NCI-H2029 treated with DMSO at 0.1 percent for 48 hours (cell line): ENCODE data around the gene PEX11G.

ENCODE experiments used
- DNase-seq: peaks from one replicate; lab custom pipeline; 2025; lab: John Stamatoyannopoulos, UW

The PEX11G gene

GRCh38 chr19:7494416-7495098, 5.7 kb upstream of the PEX11G start:
- no peak for DNase-seq

DNA sequence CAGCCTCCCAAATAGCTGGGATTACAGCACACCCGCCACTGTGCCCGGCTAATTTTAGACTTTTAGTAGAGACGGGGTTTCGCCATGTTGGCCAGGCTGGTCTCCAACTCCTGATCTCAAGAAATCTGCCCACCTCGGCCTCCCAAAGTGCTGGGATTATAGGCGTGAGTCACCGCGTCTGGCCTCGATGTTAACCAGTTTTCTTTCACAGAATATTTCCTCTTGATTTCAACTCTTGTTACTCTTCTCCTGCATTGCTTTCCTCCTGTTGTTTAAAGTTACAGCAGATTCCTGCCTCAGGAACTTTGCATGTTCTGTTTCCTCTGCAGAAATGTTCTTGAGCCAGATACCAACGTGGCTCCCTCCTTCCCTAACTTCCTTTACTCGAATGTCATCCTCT, 3.7 kb upstream of the PEX11G start:
- no peak for DNase-seq

GRCh38 chr19:7492142-7492541, 3.3 kb upstream of the PEX11G start:
- no peak for DNase-seq

DNA sequence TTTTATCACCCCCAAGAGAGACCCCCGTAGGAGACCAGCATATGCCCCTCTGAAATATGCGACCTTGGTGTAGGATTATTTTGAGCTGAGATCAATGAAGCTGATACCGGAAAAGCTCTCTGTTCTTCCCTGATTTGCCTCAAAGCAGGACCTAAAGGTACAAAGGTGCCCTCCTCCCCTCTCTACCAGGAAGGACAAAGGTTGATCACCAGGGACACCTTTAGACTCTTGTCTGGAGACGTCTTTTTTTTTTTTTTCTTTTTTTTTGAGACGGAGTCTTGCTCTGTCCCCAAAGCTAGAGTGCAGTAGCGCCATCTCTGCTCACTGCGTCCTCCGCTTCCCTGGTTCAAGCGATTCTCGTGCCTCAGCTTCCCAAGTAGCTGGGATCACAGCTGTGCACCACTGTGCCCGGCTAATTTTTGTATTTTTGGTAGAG, 792 bp upstream of the PEX11G start:
- no peak for DNase-seq

- no peak for DNase-seq
Observed at GRCh38 chr19:7486923-7487322, 1.9 kb downstream of the PEX11G start.

GRCh38 chr19:7483720-7484201, 5.1 kb downstream of the PEX11G start:
- no peak for DNase-seq

GRCh38 chr19:7482584-7483439, 6.0 kb downstream of the PEX11G start:
- peak; percentile 7 for DNase-seq

- no peak for DNase-seq
Observed at GRCh38 chr19:7480970-7481255, 7.9 kb downstream of the PEX11G start.

DNA sequence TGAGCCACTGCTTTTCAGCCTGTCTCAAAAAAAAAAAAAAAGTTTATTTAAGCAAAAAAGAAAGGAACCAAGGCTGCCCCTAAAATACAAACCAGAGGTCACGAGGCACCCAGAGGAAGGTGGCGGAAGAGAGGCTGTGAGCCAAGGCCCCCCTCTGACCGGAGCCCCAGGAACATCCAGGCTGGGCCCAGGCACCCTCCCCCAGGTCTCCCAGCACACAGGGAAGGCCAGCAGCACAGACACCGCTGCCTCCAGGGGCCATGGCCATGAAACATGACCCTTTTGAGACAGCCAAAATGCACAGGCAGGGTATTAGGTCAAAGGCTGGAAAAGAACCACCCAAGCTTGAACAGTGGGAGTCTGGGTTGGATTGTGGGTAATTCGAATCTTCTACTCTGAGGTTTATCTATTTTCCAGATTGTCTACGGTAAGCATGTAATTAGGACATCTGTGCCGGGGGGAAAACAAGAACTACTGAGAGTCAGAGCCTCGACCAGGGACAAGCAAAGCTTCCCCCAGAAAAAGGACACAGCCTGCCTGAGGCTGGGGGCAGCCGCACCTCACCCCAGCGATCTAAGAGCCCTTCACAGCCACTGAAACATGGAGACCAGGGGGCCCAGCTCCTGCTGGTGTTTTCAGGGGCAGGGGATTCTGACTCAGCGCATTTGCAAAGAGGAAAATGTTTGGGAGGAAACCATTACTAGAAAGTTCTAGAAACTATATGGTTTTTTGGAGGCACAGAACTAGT, 8.4 kb downstream of the PEX11G start:
- no peak for DNase-seq

DNA sequence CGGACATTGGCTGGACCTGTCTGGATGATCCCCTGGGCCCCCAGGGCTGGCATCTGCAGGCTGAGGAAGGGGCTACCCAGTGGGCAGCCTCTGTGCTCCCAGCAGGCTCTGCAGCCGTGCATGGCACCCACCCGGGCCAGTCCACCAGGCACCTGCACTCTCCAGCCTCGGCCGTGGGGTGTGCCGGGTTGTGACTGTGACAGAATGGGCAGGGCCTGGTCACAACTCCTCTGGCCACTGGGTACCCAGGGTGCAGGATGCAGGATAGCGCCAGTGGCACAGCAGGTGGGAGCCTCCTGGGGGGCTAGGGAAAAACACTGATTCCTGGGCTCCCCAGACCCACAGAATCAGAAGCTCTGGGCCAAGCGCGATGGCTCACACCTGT, 10.0 kb downstream of the PEX11G start:
- no peak for DNase-seq

DNA sequence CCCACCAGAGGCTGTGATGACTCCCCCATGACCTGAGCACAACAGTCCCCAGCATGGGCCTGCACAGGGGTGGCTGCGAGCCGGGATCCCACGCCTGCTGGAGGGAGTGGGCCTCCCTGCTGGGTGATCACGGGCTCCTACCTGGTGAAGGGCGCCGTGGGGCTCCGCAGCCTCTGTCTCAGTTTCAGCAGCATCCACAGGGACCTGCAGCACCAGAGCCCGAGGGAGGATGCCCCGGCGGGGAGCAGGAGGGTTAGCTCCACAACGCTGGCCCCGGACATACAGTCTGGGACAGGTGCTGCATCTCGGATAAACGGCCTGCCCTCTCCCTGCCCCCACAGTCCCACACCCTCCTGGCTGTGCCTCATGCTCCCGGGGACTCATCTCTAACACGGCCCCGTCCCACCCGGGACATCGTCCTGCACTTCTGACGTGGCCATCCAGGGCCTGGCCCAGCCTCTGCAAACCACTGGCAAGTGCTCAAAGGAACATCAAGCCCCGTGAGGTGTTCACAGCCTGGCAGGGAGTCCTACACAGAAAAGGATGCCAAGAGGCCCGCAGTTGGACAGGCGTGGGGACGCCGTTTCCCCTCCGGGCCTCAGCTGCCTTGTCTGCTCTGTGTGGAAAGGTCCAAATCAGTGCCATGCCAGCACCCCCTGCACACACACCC, 10.5 kb downstream of the PEX11G start:
- no peak for DNase-seq

- DNase-seq: no peak
Observed at GRCh38 chr19:7477758-7478157, 11.1 kb downstream of the PEX11G start.

DNA sequence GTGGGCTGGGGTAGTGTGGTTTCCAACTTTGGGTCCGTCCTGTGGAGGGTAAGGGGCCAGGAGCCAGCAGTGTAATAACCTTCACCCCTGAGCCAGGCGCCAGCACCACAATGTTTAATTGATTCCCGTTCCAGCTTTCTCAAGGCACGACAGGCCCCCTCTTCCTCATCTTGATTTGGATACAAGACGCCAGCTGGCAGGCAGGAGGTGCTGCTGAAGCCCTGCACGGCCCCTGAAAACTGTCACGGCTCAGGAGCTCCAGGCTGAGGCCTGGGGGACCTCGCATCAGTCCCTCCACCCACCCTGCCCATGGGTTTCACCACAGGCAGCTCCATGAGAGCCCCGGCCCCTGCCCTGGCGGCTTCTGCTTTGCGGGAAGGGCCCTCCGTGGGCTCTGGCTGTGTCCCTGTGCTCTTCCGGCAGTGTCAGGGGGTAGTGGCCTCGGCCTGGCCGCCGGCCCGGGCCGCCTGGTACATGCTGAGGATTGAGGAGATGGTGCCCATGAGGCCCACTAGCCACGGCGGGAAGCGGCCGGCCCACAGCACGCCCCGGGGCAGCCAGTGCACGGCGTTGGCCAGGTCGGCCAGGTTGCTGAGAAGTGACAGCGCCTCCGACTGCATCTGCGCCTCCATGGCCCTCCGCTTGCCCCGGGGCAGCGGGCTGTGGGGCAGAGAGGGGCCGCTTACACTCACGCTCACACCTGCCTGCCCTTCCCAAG, 11.9 kb downstream of the PEX11G start:
- DNase-seq: no peak

DNA sequence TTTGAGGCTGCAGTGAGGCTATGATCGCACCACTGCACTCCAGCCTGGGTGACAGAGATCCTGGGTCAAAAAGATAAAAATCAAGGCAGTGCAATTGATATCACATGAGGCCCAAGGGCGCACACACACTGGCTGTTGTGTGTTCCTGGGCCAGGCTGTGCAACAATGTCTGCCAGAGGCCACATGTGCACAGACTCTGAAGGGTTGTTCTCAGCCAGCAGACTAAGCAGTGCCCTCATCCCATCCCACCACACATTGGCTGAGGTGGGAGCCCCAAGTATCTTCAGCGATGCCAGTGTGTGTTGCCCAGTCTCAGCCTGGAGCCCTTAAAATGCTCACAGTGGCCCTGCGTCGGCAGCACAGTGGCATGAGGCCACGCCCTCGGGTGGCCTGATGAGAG, 12.6 kb downstream of the PEX11G start:
- DNase-seq: no peak

DNA sequence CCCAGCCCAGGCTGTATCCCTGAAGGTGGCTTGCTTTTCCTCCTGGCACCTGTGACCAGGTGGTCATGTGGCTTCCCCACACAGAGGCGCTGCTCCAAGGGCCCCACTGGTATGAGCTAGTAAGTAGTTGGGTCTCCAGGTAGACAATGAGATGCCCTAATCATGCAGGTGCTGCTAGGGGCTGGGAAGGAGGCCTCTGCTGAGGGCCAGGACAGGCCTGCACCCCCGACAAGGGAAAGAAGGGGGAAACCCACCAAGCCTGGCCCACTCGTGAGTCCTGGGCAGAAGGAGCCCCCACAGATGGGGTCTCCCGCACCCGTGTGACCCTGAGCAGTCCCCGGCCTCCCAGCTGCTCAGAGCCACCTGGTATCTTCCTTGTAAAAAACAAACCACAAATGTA, 13.2 kb downstream of the PEX11G start:
- DNase-seq: no peak

GRCh38 chr19:7471696-7472615, 16.9 kb downstream of the PEX11G start:
- no peak for DNase-seq

GRCh38 chr19:7470540-7471305, 18.1 kb downstream of the PEX11G start:
- DNase-seq: no peak

GRCh38 chr19:7469669-7470285, 19.1 kb downstream of the PEX11G start:
- no peak for DNase-seq

- DNase-seq: no peak
Observed at GRCh38 chr19:7468840-7469239, 20.0 kb downstream of the PEX11G start.
